ENCODE measurements around the gene PYGO2. TPM values are rescaled to one million over a fixed set of nuclear protein-coding genes. Genes with fewer than 3 reads are reported as not detected.
"Not testable (repeated sequence)": the region's sequence is repeated elsewhere in the genome, so short reads cannot be mapped to it uniquely, and the experiment has no call there.

The PYGO2 gene
- total RNA-seq, 2 experiments from 2014 or later: 24.2 to 25.1 TPM

DNA sequence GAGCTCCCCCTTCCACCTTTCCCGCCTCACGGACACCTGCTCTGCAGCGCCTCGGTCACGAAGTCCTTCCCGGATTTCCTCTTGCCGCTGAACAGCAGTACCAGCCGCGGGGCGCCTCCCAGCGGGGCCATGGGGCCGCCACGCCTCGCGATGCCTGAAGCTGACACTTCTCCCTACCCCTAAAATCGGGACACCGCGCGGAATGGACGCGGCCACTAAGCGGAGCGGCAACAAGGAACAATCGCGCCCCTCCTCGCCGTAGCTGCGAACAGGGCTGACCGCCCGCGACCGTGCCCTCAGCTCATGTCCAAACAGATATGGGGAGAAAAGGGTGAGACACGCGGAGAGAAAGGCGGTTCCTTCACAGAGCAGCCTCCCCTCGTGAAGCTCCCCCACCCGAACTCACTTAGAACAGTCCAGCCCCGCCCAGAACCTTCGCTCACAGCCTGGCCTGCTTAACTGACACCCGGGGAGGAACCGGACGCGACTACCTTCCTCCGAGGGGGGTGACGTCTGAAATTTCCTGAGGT lies 25.0 kb downstream of the PYGO2 start, which contains the start of gene PMVK:
Gene PMVK, minus strand, starts transcription at position 165 of the 530 bp plus-strand sequence. Its CDS starts 34 bp downstream, at position 131.
- Mint-ChIP-seq H3K4me3 (peak within 1 kb of the TSS; percentile 93), H3K9me3 (no peaks in the 10 kb centered on the region), H3K27ac (peak within 1 kb of the TSS; percentile 96), H3K27me3 (no peaks in the 10 kb centered on the region), H3K36me3 (peaks cover 7% of the 10 kb centered on the region), H3K4me1 (peaks cover 50% of the 10 kb centered on the region)
- peak; percentile 91 for DNase-seq

DNA sequence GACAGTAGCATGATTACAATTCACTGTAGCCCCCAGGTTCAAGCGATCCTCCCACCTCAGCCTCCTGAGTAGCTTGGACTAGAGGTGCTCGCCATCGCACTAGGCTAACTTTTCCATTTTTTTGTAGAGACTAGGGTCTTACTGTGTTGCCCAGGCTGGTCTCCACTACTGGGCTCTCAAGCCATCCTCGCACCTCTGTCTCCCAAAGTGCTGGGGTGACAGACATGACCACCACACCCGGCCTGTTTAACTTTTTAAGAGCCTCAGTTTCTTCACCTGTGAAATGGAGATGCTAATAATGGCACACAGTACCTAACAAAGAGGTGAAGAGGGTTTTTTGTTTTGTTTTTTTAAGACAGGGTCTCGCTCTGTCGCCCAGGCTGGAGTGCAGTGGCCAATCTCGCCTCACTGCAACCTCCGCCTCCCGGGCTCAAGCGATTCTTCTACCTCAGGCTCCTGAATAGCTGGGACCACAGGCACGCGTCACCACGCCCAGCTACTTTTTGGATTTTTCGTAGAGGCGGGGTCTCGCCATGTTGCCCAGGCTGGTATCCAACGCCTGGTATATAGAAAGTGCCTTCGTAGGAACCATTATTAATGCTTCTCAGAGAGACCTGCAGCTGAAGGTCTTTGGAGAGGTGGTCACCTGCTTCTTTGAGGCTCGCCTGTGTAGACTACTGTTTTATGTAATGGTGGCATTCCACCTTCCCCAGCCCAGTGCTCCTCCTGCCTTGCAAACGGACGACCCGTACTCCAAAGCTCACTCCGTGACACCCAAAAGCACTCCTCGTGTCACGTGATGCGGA lies 25.6 kb downstream of the PYGO2 start:
- Mint-ChIP-seq H3K27ac (peak overlapping the region; percentile 96), H3K4me1 (peaks cover 43% of the 10 kb centered on the region), H3K9me3 (no peaks in the 10 kb centered on the region), H3K36me3 (peaks cover 7% of the 10 kb centered on the region), H3K27me3 (no peaks in the 10 kb centered on the region), H3K4me3 (peak overlapping the region; percentile 93)
- no peak for DNase-seq

DNA sequence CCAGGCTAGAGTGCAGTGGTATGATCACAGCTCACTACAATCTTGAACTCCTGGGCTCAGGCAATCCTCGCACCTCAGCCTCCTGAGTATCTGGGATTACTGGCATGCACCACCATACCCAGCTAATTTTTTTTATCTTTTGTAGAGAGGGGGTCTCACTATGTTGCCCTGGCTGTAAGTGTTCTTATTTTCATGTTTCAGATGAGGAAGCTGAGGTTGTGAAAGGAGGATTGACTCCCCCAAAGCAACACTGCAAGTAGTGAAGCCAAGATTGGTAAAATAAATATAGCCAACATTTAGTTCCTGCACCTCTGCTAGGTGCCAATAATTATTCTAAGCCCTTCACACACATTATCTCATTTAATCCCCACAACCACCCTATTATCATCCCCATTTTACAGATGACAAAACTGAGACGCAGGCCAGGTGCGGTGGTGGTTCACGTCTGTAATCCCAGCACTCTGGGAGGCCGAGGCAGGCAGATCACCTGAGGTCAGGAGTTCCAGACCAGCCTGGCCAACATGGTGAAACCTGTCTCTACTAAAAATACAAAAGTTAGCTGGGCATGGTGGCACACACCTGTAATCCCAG lies 27.1 kb downstream of the PYGO2 start:
- Mint-ChIP-seq H3K9me3 (no peaks in the 10 kb centered on the region), H3K4me3 (no peak overlapping the region), H3K27me3 (no peaks in the 10 kb centered on the region), H3K36me3 (peaks cover 10% of the 10 kb centered on the region), H3K27ac (no peak overlapping the region), H3K4me1 (peaks cover 32% of the 10 kb centered on the region)
- no peak for DNase-seq

DNA sequence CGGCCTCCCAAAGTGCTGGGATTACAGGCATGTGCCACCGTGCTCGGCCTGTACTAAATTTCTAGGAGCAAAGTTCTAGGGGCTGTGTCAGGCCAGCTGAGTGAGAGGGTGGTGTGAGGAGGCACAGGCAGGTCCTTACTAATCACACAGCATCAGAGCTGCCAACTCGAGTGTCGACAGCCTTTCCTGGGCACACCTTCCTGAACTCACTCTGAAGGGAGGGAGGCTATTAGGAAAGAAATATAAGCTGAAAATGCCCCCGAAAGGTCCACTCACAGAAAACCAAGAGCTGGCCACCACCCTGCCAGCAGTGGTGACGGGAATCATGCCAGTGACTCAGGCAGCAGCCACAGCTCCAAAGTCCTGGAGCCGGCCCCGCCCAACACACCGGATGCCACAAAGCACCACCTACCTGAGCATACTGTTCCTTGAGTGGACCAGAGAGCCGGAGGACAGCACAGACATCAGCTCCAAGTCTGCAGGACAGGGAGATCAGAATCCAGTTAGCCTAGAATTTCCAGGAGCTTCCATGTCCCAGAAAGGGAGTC lies 29.6 kb downstream of the PYGO2 start:
- DNase-seq: no peak
- Mint-ChIP-seq H3K4me1 (peaks cover 14% of the 10 kb centered on the region), H3K4me3 (no peak overlapping the region), H3K36me3 (peaks cover 17% of the 10 kb centered on the region), H3K27ac (no peak overlapping the region), H3K9me3 (no peaks in the 10 kb centered on the region), H3K27me3 (no peaks in the 10 kb centered on the region)

- no peak overlapping the region for H3K4me3 Mint-ChIP-seq
- H3K27ac Mint-ChIP-seq: no peak overlapping the region
These were observed 35.4 kb downstream of the PYGO2 start for GRCh38 chr1:154926201-154926600.

DNA sequence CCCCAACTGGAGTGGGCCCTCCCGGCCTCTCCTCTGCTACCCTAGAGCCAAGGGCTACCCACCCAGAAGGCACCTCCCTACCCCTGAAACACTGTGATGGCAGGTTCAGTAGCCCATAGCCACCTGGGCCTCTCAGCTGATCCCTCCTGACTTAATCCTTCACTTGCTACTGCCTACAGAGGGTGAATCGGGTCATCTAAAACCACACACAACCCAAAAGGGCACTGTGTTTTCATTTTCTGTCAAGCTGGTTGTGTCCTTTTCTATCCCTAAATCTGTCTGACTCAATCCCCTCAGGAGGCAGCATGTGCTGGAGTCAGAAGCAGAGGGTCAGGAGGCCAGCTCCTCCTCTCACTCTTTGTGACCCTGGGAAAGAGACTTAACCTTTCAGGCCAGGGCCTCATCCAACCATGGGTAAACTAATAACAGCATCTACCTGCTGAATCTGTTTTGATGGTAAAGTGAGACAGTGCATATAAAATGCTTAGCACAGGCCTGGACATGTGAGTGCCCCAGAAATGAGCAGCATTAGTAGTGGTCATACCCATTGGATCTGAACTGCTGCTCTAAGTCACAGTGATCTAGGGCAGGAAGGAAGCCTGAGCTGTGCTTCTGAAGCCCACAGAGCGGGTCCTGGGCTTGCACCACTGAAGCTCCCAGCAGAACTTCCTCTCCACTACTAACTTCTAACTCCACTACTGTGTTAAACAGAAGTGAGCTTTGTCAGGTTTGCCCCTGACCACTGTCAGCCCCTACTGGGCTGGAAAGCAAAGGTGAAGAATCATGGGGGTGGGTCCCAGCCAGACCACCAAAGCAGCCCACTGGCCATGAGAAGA lies 36.0 kb downstream of the PYGO2 start:
- H3K9me3 Mint-ChIP-seq: no peaks in the 10 kb centered on the region
- no peak for DNase-seq
- peaks cover 10% of the 10 kb centered on the region for H3K36me3 Mint-ChIP-seq
- peaks cover 2% of the 10 kb centered on the region for H3K4me1 Mint-ChIP-seq
- no peak overlapping the region for H3K4me3 Mint-ChIP-seq
- H3K27ac Mint-ChIP-seq: no peak overlapping the region
- no peaks in the 10 kb centered on the region for H3K27me3 Mint-ChIP-seq

More at GRCh38 chr1:154926201-154926600, 35.4 kb downstream of the PYGO2 start:
- DNase-seq: no peak
- H3K9me3 Mint-ChIP-seq: no peaks in the 10 kb centered on the region
- peaks cover 2% of the 10 kb centered on the region for H3K4me1 Mint-ChIP-seq
- H3K36me3 Mint-ChIP-seq: peaks cover 10% of the 10 kb centered on the region
- H3K27me3 Mint-ChIP-seq: no peaks in the 10 kb centered on the region

DNA sequence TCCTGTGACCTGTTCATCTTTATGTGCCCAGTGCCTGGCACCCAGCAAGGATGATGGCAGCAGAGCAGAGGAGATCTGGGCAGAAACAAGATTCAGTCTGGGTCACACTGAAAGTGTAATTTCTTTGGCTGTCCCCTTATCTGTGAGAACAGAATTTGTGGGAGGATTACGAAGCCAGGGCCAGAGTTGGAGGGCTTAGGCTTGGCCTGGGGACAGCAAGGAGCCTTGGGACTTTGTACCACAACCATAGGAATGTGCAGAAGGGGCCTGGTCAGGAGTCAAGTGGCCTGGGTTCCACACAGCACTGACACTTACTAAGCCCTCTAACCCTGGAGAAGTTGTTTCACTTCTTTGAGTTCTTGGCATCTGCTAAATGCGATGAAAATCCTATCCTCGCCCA lies 37.9 kb downstream of the PYGO2 start:
- Mint-ChIP-seq H3K36me3 (peaks cover 3% of the 10 kb centered on the region), H3K27ac (no peak overlapping the region), H3K27me3 (no peaks in the 10 kb centered on the region), H3K9me3 (no peaks in the 10 kb centered on the region), H3K4me1 (peaks cover 2% of the 10 kb centered on the region), H3K4me3 (no peak overlapping the region)
- no peak for DNase-seq

GRCh38 chr1:154913273-154913672 lies 48.3 kb downstream of the PYGO2 start:
- Mint-ChIP-seq H3K4me1 (no peaks in the 10 kb centered on the region), H3K27me3 (no peaks in the 10 kb centered on the region), H3K27ac (no peak overlapping the region), H3K4me3 (no peak overlapping the region), H3K36me3 (peaks cover 12% of the 10 kb centered on the region), H3K9me3 (peaks cover 1% of the 10 kb centered on the region)
- DNase-seq: no peak

DNA sequence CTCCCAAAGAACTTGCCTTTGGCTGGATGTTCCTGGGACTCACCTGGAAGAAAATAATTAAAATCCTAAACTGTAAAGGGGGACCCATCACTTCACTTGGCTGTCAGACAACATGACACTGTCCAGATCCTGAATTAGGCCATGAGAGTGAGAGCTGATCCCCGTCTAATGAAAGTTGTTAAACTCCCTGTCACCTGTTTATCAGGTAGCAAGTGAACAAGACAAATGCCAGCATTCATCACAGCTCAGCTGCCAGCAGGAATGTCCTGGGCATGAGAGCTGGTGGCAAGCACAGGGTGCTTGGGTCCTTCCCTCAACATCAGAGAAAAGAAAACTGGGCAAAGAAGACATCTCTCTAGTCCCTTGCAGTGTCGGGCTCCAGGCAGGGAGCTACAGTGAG lies 48.8 kb downstream of the PYGO2 start:
- Mint-ChIP-seq H3K9me3 (peaks cover 1% of the 10 kb centered on the region), H3K4me1 (no peaks in the 10 kb centered on the region), H3K27ac (no peak overlapping the region), H3K36me3 (peaks cover 12% of the 10 kb centered on the region), H3K27me3 (no peaks in the 10 kb centered on the region), H3K4me3 (no peak overlapping the region)
- DNase-seq: no peak

DNA sequence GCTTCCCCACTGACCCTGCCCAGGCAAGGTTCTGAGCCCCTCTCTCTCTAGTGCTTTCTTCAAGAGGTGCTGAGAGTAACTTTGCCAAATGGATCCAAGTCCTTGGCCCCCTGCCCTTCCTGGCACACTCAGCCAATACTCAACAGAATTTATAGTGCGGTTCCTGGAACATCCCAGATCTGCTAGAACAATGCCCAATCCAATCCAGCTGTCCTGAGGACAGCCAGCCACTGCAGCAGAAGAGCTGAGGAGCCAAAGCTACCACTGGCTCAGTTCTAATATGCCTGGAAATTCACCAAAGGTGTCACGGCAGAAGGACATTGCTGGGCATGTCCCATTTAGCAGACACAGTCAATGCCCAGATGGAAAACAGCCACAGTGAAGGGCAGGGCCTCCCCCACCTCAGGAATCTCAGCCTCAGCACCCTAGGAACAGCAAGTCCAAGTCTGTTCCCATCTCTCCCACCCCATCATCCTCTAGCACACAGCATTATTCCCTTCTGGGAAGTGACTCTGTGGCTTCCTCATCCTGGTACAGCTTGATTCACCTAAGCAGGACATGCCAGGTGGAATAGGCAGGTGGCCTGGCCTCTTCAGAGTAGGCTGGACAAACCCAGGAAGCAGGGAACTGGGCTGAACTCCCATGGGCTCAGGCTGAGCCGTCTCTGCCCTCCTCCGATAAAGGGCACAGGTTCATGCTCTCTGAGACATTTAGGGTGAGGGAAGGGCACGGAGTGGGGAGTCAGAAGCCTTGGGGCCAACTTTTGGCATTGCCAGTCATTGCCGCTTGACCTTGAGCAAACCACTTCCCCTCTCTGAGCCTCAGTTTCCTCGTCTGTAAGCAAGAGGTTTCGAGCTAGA lies 49.7 kb downstream of the PYGO2 start:
- H3K27ac Mint-ChIP-seq: no peak overlapping the region
- no peak overlapping the region for H3K4me3 Mint-ChIP-seq
- peaks cover 8% of the 10 kb centered on the region for H3K36me3 Mint-ChIP-seq
- H3K27me3 Mint-ChIP-seq: no peaks in the 10 kb centered on the region
- DNase-seq: no peak
- H3K9me3 Mint-ChIP-seq: peaks cover 1% of the 10 kb centered on the region
- no peaks in the 10 kb centered on the region for H3K4me1 Mint-ChIP-seq

DNA sequence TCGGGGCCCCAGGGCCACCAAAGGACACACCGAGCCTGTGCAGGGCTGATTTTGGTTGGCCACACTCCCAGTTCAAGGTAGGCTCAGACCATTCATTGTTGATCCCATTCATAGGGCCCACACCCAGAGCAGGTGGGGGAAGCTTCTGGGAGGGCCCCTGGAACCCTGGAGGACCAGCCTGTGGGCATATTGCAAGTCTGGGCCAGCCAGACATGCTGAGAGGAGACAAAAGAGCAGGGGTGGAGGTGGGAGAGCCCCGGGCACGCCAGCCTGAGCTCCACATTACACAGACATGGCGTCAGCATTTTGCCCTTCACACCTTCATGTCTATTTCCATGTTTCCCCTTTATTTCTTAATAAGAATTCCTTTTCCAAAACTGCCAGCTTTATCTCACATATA lies 50.7 kb downstream of the PYGO2 start:
- no peaks in the 10 kb centered on the region for H3K36me3 Mint-ChIP-seq
- H3K4me3 Mint-ChIP-seq: no peak overlapping the region
- no peak for DNase-seq
- H3K9me3 Mint-ChIP-seq: no peaks in the 10 kb centered on the region
- no peaks in the 10 kb centered on the region for H3K4me1 Mint-ChIP-seq
- H3K27ac Mint-ChIP-seq: no peak overlapping the region
- H3K27me3 Mint-ChIP-seq: no peaks in the 10 kb centered on the region

- Mint-ChIP-seq H3K36me3 (no peaks in the 10 kb centered on the region), H3K27me3 (no peaks in the 10 kb centered on the region), H3K27ac (no peak overlapping the region), H3K4me3 (no peak overlapping the region), H3K9me3 (no peaks in the 10 kb centered on the region), H3K4me1 (no peaks in the 10 kb centered on the region)
- DNase-seq: no peak
These were observed 52.6 kb downstream of the PYGO2 start for GRCh38 chr1:154908937-154909336.

DNA sequence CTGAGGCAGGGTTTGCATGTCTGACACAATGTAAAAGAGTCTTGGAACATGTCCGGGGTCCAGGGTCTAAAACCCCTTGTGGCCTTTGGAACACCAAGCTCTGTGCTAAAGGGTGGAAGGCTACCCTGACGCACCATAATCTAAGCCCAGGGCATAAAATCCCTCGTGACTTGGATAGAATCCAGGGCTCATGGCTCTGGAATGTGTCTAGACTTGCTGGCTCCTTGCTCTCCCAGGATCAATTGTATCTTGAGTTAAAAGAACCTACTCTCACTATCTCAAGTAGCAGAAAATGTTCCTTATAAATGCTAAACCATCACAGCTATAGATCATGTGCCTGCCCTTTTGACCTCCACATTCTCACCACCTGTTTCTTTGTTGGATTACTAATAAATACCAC lies 53.5 kb downstream of the PYGO2 start:
- H3K4me3 Mint-ChIP-seq: not testable (repeated sequence)

More for the DNA sequence above, 53.5 kb downstream of the PYGO2 start:
- not testable (repeated sequence) for H3K36me3 Mint-ChIP-seq, H3K27me3 Mint-ChIP-seq, H3K27ac Mint-ChIP-seq, H3K4me1 Mint-ChIP-seq, H3K9me3 Mint-ChIP-seq, DNase-seq
